Adrenal gland (tissue), 12 donors: ENCODE measurements around the gene OBSL1. TPM values are rescaled to one million over a fixed set of nuclear protein-coding genes. Genes with fewer than 3 reads are reported as not detected.
A peak's percentile ranks its signal among the peaks of the same experiment; 100 is the strongest.

Source experiments
- DNase-seq, 7 donors: peaks; one replicate each; pipeline ENCODE4 v3.0.0-alpha.2; 2019 to 2020
- H3K27ac ChIP-seq, 5 donors: fragments of 200-600 bp; sonication (generic) in 4 of 5; 1 replicate in 3 of 5; 2 replicates in 2 of 5; pipeline versions ENCODE4 v1.5.1 to v1.8.0; 2016 to 2020; ENCODE audit warnings: mild to moderate bottlenecking in 1 of 5
- H3K27me3 ChIP-seq: fragments of 200-600 bp; 2 replicates; pipeline ENCODE4 v1.8.0; 2021
- H3K36me3 ChIP-seq, 2 donors: fragments of 200-600 bp; replicated peaks in 1 of 2; 1 replicate in 1 of 2; 2 replicates in 1 of 2; pipeline versions ENCODE4 v1.5.1 to v1.8.0; 2018 to 2022
- H3K4me1 ChIP-seq, 2 donors: fragments of 200-600 bp; replicated peaks in 1 of 2; 1 replicate in 1 of 2; 2 replicates in 1 of 2; pipeline versions ENCODE4 v1.5.1 to v1.8.0; 2018 to 2021
- H3K4me3 ChIP-seq, 4 donors: fragments of 200-600 bp; sonication (generic) in 3 of 4; one replicate each; pipeline ENCODE4 v1.5.1; 2016 to 2018
- H3K9me3 ChIP-seq, 3 donors: fragments of 200-600 bp; sonication (generic) in 1 of 3; replicated peaks in 1 of 3; 1 replicate in 2 of 3; 2 replicates in 1 of 3; pipeline versions ENCODE4 v1.5.1 to v1.8.0; 2016 to 2021
- CTCF ChIP-seq, 6 experiments: fragments of 450-650 bp in 4 of 6; fragments of 200-600 bp in 2 of 6; sonication (generic) in 1 of 6; IDR thresholded peaks; 1 replicate in 5 of 6; 2 replicates in 1 of 6; pipeline versions ENCODE4 v1.5.1 to v1.8.0; 2016 to 2021; ENCODE audit warnings: antibody characterized with exemption in 6 of 6, mild to moderate bottlenecking in 2 of 6, moderate library complexity in 1 of 6
- POLR2A ChIP-seq, 2 donors: fragments of 450-650 bp; IDR thresholded peaks; one replicate each; pipeline ENCODE4 v1.6.1; 2017; ENCODE audit warnings: antibody characterized with exemption in 2 of 2, mild to moderate bottlenecking in 2 of 2, moderate library complexity in 1 of 2
- WGBS, 4 donors: extraction: QIAGEN DNeasy Blood & Tissue Kit in 2 of 4; methylation state at CpG; one replicate each; pipeline versions ENCODE4 v1.1.5 to v1.1.7; 2013 to 2017; 5-methylcytosine and 5-hydroxymethylcytosine counted together
- intact Hi-C, 2 donors: fragments of 100-400 bp; cut with DNase I; formaldehyde crosslinking; loops; one replicate each; pipeline versions ENCODE4 v1.14.1 to v1.15.0; 2022 to 2023
- polyA plus RNA-seq, 3 donors: library from polyadenylated mRNA; stranded (reverse); fragments of 200-250 nt in 2 of 3; fragments of 350-450 nt in 1 of 3; fragmentation: Illumina TruSeq in 1 of 3; extraction: RNeasy Lipid Tissue Mini Kit (QIAGEN cat#74804) in 1 of 3; gene quantifications; one replicate each; pipeline ENCODE4 v1.2.3, GENCODE V29; 2013 to 2014
- total RNA-seq, 9 donors: library from RNA; depleted of rRNA in 4 of 9; stranded (reverse); fragments of >200 nt in 4 of 9; fragments of 120-200 nt in 1 of 9; fragmentation: NEBNext Ultra II Directional in 1 of 9; extraction: Animal tissue kit (Norgen Biotek cat#: 25700) in 1 of 9; gene quantifications; one replicate each; pipeline versions ENCODE4 v1.1.0 to v1.2.4, GENCODE V29; 2013 to 2023
- donor health status: healthy with polysubstance abuse.
- donor health status: Bipolar disorder and iron deficiency.
- donor health status: DM: yes; HTN: yes; CAD: no.
- donor health status: DM: no; HTN: no; CAD: no.
- donor health status: DM: no; HTN: no; CAD: no.
- donor health status: DM: yes; HTN: yes; CAD: no.

OBSL1 gene
- total and polyA plus RNA-seq, 12 donors = 63.9 to 427 (median 181) TPM

GRCh38 chr2:219572237-219573001, 1.1 kb upstream of the OBSL1 start, which contains the start of gene INHA:
Gene INHA (plus strand): TSS chr2:219572310. CDS start chr2:219572375, 65 bp downstream.
- TF ChIP-seq CTCF (IDR thresholded peaks at IDR 0.05) (no peak), POLR2A (IDR thresholded peaks at IDR 0.05) (no peak)
- 54 to 77% (median 66%) methylated on average over 11 to 13 of the region's 13 CpGs for WGBS, 4 donors
- Histone ChIP-seq H3K9me3 (no peaks in the 10 kb centered on the region), H3K4me1 (peaks cover 10 to 16% of the 10 kb centered on the region in 2 donors), H3K27ac (peak within 1 kb of the TSS; percentile 69 to 96 (median 92)), H3K4me3 (peak within 1 kb of the TSS in 2 of 4 donors; percentile 54 to 90), H3K27me3 (no peaks in the 10 kb centered on the region), H3K36me3 (peaks cover 0 to 7% of the 10 kb centered on the region in 2 donors)
- peak in 1 of 7 donors; percentile 50 for DNase-seq
- intact Hi-C loops = no loop called here

GRCh38 chr2:219570924-219571310, 422 bp downstream of the OBSL1 start:
- WGBS, 4 donors = 0 to 1% methylated on average over 55 of the region's 55 CpGs; no CpG with 5 or more reads in 2 of the 4 donors
- Histone ChIP-seq H3K4me1 (peaks cover 10 to 16% of the 10 kb centered on the region in 2 donors), H3K27ac (peak overlapping the region; percentile 64 to 96 (median 92)), H3K27me3 (no peaks in the 10 kb centered on the region), H3K36me3 (peaks cover 0 to 18% of the 10 kb centered on the region in 2 donors), H3K9me3 (no peaks in the 10 kb centered on the region), H3K4me3 (peak overlapping the region in 3 of 4 donors; percentile 54 to 90 (median 73))
- peak in 3 of 7 donors; percentile 36 to 57 (median 50) for DNase-seq
- no peak for TF ChIP-seq CTCF (IDR thresholded peaks at IDR 0.05)
- no peak for TF ChIP-seq POLR2A (IDR thresholded peaks at IDR 0.05)
- intact Hi-C loops = no loop called here

- no peak for TF ChIP-seq CTCF (IDR thresholded peaks at IDR 0.05)
- TF ChIP-seq POLR2A (IDR thresholded peaks at IDR 0.05) = peak; percentile 7 to 37
- Histone ChIP-seq H3K4me1 (peaks cover 10 to 16% of the 10 kb centered on the region in 2 donors), H3K27ac (peak overlapping the region; percentile 64 to 96 (median 92)), H3K27me3 (no peaks in the 10 kb centered on the region), H3K4me3 (peak overlapping the region in 3 of 4 donors; percentile 54 to 90 (median 73)), H3K36me3 (peaks cover 0 to 18% of the 10 kb centered on the region in 2 donors), H3K9me3 (no peaks in the 10 kb centered on the region)
- WGBS, 4 donors = 6 to 35% (median 14%) methylated on average over 14 to 95 of the region's 95 CpGs
- peak in 6 of 7 donors; percentile 50 to 75 (median 55) for DNase-seq
- intact Hi-C loops = no loop called here
Observed at GRCh38 chr2:219570194-219570923, 980 bp downstream of the OBSL1 start.

- 61 to 63% (median 61%) methylated on average over 6 of the region's 6 CpGs for WGBS, 4 donors
- no peak for TF ChIP-seq CTCF (IDR thresholded peaks at IDR 0.05)
- no peak for TF ChIP-seq POLR2A (IDR thresholded peaks at IDR 0.05)
Observed at GRCh38 chr2:219569635-219570034, 1.7 kb downstream of the OBSL1 start.

More at GRCh38 chr2:219569635-219570034, 1.7 kb downstream of the OBSL1 start:
- H3K36me3 ChIP-seq = peaks cover 0 to 18% of the 10 kb centered on the region in 2 donors
- peak overlapping the region in 2 of 5 donors; percentile 92 to 96 for H3K27ac ChIP-seq
- intact Hi-C loops = no loop called here
- H3K4me3 ChIP-seq = peak overlapping the region in 1 of 4 donors; percentile 90
- peaks cover 10 to 16% of the 10 kb centered on the region in 2 donors for H3K4me1 ChIP-seq
- H3K9me3 ChIP-seq = no peaks in the 10 kb centered on the region
- H3K27me3 ChIP-seq = no peaks in the 10 kb centered on the region
- peak in 1 of 7 donors; percentile 49 for DNase-seq
